Measurements from ENCODE around the gene AGPAT2.
"Not testable (repeated sequence)": the region's sequence is repeated elsewhere in the genome, so short reads cannot be mapped to it uniquely, and the experiment has no call there.

Gene AGPAT2

DNA sequence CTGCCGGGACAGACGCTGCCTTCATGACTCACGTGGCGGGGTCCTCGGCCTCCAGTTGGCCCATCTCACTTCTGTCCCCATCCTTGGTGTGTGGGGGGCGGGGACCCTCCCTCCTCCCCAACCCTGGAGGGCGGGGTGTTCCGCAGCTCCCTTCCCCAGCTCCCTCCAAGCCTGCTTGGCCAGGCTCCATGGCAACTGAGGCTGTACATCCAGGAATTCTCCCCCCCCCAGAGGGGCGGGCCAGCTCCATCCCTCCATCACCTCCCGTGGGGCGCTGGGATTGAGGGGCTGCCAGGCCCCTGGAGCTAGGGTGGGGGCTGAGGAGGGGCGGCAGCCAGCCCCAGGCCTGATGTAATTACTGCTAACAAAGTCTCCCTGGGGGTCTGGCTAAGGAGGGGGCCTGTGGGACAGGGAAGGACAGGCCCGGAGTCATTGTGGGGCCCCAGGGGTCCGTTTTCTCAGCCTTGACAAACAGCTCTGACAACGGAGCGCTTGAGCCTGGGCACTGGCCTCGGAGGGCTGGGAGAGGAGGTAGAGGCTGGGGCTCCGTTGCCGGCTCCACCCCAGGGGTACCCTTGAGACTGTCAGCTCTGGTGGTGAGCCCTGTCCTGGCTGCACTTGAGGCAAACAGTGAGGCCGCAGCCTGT is 33.1 kb upstream of the AGPAT2 start:
- no peak for DNase-seq

DNA sequence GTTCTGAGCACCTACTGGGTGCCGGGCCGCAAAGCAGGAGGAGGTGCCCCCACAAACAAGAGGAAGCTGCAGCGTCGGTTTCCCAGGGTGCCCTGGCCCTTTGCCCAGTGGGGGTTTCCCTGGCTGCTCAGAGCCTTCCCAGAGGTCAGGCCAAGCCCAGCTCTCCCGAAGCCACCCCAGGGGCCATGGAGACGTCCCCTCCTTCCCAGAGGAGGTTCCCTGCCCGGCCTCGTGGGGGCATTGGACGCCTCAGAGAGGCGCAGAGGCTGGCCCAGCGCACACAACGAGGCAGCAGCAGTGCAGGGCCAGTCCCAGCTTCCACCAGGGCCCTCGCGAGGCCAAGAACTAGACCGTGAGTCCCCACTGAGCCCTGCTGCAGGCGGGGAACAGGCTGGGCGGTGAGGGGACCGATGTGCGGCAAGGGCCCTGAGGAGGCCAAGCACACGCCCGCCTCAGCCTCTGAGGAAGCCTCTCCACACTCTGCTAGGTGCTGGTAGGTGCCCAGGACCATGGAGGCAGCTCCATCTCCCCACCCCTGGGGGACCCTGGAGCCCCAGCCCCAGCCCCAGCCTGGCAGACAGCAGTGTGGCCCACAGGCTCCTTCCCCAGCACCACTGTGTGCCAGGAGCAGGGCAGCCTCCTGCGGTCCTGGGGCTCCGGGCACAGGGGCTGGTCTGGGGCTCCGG is 32.1 kb upstream of the AGPAT2 start:
- DNase-seq = no peak

DNA sequence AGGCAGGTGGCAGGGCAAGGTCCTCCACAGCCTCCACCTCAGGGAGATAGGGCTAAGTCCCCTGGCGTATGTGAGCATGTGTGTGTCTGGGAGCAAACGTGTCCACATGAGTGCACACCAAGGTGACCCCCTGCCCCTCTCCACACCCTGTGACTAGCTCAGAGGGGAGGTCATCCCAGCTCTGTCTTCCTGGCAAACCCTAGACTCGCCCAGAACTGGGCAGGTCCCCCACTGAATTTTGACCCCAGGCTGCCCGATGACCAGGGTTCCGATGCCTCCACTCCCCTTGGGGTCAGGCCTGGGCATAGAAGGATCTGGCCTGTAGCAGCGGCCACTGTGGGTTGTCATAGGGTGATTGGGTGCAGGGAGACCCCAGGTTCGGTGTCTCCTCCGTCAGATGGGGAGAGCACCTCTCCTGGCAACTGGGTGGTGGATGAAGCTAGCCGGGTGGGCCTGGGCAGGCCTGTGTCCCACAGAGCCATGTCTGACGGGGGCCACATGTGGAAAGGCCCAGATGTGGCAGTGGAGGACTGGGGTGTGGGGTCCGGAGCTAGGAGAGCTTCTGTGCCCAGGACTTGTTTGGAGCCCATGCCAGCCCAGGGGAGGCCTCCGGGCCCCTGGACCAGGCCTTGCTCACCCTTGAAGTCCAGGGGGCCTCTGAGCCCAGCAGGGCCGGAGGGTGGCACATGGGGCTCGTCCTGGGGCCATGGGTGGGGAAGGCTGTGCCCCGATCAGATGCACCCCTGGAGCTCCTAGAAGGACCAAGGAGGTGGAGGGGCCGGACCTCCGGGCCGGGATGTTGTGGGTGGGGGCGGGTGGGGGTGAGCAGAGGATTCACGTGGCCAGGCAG is 31.3 kb upstream of the AGPAT2 start:
- DNase-seq = no peak

DNA sequence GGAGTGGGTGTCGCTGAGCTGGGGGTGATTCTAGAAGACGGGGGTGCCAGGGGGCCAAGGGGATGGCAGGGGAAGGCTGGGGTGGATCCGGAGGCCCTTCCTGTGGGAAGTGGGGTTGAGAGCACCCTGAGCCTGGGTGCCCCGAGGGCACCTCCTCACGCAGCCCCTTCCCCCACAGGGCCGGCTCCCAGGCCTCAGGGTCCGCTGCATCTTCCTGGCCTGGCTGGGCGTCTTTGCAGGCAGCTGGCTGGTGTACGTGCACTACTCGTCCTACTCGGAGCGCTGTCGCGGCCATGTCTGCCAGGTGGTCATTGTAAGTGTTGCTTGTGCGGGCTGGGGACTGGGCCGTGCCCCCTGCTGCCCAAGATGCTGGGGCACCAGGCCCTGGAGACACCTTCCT is 30.1 kb upstream of the AGPAT2 start:
- no peak for DNase-seq

DNA sequence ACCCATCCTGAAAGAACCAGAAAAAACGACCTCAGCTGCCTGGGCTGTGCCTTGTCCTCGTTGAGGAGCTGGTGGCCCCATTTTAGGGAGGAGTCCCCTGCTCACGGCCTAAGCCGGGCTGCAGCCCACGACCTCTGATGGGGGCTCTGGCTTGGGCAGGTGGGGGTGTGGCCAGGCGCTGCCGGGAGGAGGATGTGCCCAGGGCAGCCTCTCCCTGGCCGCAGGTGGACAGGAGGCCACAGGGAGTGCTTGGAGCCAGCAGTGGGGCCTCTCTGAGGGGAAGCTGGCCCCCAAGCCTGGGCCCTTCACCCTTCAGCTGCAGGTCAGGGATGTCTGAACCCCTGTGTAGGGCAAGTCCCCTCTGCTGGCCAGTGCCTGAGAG is 27.6 kb upstream of the AGPAT2 start:
- DNase-seq = no peak

DNA sequence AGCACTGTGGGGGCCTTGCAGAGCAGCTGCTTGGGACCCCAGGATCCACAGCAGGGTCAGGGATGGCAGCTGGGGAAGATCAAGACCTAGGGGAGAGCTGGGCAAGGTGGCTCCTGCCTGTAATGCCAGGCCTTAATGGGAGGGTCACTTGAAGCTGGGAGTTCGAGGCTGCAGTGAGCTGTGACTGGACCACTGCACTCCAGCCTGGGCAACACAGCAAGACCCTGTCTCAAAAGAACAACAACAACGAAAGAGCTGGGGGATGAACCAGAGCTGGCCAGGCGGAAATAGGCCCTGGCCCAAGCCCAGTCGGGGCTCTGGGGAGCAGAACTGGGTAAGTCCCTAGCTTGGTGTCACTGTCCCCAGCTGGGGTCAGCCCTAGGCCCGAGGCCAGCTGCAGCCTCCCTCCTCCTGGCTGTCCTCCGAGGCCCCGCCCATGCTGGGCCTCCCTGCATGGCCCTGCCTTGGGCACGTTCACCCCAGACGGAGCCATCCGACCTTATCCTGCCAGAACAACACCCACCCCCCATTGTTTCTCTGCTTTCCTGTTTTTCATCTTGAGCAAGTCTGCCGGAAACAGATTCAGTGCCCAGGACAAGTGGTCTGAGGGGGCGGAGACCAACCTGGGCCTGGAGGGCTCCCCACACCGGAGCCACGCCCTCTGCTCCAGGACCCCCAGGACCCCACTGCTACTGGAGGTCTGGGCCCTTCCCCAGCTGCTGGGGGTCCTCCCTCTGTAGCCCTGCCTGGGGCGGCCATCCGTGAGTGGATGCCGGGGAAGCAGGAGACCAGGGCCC is 27.0 kb upstream of the AGPAT2 start:
- no peak for DNase-seq

DNA sequence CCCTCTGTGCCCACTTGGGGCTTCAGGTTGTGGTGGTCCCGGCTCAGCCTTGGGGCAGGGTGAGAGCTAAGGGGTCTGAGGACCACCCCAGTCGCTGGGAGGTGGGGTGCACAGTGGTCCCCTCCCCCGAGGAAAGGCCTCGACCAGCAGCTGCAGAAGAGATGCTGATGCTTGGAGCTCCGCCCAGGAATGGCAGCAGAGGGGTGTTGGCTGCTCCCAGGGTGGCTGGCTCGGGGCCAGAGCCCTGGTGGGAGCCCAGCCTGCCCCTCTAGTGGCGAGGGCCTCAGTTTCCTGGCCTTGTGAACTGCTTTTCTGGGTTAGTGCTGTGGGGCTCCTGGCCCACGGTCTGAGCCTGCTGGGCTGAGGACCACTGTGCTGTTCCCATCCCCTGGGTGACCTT is 26.3 kb upstream of the AGPAT2 start:
- no peak for DNase-seq

DNA sequence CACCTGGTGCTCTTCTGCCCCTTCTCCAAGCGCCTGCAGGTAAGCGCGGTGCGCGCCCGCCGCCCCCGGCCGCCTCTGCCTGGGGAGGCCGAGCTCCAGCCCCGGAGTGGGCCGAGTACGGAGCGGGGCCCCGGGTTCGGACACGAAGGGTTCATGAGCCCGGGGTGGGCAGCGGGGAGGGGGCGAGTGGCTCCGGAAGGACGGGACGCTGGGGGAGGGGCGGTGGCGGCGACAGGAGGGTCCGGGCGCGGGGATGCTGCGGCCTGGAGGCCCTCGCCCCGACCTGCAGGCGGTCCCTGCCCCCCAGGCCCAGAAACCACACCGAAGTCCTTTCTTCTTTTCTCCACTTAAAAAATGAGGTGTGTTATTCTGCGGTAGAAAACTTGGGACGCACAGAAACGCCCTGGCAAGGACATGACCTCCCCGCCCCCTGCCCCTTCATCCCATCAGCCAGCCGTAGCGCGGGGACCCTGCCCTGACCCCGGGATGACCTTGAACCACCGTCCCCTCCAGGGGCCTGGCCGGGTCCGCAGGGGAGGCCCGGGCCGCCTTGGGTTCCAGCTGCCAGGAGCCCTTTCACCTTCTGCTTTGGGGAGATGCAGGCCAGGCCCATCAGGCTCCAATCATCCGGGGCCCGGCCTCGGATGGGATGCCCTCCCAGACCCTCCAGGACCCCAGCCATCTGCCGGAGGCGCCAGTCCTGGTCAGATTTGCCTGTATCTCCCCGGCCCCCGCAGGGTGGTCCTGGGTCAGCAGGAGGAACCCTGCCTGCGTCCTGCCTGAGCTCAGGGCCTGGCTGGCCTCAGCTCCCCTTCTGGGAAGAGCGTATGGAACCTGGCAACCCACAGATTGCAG is 25.7 kb upstream of the AGPAT2 start:
- DNase-seq = no peak

DNA sequence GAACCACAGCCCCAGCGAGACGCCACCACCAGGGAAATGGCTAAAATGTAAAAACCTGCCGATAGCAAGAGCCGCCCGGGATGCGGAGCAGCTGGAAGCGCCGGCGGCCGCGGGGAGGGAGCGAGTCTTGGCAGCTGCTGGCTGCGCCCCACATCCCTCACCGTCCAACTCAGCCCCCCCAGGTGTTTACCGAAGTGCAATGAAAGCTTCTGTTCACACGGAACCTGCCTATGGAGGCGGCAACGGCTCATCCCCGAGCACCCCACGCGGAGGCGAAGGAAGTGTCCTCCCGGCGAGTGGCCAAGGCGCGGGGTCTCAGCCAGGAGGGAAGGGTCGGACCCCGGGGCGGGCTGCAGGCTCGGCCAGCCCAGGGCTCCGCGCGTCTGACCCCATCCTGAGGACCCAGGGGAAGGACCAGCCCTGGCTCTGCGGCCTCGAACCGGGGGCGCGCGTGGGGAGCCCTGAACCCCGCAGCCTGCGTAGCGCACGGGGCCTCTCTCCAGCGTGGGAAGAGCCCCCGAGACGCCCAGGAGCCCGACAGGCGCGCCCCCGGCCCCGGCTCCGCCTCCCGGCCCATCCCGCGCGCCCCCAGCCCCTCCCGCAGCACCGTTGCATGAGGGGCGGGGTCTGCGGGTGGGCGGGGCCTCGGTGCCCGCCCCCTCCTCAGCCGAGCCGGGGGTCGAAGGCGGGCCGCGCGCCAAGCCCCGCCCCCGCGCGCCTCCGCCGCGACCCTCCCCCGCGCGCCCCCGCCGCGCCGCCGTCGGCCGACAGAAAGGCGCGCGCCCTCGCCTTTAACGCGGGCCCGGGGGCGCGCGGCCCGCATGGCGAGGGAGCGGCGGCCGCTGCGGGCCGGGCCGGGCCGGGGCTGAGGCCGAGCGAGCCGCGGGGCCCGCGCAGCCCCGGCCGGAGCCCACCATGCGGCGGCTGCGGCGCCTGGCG is 24.8 kb upstream of the AGPAT2 start, which contains the start of gene DIPK1B:
DIPK1B (plus strand) TSS at position 822 of the 939 bp plus-strand sequence; CDS start at position 916, 94 bp downstream.
- no peak for DNase-seq

DNA sequence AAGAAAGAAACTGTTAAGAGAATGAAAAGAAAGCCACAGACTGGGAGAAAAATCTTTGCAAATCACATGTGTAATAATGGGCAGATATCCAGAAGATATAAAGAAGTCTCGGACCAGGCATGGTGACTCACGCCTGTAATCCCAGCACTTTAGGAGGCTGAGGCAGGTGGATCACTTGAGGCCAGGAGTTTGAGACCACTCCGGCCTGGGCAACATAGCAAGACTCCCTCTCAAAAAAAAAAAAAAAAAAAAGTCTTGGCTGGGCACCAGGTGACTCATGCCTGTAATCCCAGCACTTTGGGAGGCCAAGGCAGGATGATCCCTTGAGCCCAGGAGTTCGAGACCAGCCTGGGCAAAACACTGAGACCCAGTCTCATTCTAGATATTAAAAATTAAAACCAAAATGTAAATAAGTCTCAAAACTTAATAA is 24.0 kb upstream of the AGPAT2 start:
- DNase-seq = not testable (repeated sequence)

DNA sequence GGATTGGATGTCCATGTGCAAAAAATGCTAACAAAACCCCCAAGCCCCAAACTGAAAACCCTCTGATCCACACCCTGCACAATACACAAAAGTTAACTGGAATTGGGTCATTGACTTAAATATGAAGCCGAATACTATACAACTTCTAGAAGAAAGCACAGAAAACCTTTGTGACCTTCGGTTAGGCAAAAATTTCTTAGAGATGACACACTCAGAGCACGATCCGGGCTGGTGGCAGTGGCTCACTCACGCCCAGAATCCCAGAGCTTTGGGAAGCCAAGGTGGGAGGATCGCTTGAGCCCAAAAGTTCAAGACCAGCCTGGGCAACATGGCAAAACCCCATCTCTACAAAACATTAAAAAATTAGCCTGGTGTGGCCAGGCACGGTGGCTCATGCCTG is 23.3 kb upstream of the AGPAT2 start:
- DNase-seq = no peak

DNA sequence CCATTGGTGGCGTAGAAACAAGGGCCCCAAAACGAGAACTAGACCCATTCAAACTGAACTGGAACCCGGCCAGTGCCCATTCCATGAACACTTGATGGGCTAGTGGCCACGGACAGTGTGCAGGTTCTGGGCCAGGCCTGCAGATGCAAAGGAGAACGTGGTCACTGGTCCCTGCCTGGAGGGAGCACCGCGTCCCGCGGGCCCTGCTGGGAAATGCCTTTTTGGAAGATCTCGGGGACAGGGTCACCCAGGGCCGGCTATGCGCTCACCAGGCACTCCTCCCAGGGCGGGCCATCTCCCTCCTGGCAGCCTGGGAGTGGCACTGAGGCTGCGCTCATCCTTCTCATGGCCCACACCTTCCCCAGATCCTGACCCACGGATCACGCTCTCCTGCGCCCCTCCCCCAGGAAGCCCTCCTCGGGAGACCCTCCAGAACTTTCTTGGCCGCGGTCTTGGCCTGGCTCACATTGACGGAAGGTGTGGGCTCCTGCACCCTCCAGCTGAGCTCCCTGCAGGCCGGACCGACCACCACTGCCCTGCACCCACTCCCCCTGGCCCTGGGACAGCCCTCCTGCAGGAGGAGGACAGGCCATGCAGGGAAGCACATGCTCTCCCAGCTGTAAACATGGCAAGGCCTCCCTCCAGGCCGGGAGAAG is 22.3 kb upstream of the AGPAT2 start:
- no peak for DNase-seq

DNA sequence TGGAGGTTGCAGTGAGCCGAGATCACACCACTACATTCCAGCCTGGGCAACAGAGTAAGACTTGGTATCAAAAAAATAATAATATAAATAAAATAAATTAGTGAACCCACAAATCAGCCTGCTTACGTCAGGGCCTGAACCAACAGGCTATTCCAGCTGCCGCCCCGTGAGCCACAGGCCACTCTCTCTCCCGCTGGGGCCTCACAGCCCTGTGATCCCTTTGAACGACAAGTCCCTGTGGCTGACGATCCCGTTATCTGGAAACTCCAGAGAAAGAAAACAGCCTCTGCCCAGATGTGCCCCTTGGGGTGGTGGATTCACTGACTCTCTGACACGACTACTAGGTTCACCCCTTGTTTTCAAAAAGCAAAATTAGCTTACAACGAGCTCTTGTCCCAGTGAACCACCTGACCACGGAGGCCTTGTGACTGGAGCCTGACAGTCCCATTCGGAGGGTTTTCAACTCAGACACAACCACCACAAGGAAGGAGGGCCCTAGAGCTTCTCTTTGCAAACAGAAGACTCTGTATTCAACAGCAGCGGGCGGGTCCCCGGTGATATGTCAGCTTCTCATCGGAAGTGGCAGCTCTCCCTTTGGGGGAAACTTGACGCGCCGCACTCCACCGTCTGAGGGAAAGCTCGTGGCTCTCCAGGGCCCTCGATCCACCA is 20.7 kb upstream of the AGPAT2 start:
- no peak for DNase-seq

DNA sequence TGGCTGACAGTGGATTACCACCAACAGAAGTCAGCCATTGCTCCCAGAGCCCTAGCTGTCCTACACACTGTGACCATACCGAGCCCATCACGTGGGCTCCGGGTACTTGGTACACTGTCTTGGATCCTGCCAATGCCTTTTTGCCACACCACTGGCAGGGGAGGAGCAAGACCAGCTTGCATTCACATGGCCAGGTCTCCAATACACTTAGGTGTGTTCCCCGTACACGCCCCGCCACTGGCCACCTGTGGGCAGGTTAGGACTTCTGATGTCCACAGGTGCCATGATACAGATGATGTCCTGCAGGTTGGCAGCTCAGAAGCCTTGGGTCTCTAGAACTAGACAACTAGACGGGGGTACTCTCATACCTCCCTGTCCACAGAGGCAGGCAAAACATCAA is 19.8 kb upstream of the AGPAT2 start:
- DNase-seq = no peak

DNA sequence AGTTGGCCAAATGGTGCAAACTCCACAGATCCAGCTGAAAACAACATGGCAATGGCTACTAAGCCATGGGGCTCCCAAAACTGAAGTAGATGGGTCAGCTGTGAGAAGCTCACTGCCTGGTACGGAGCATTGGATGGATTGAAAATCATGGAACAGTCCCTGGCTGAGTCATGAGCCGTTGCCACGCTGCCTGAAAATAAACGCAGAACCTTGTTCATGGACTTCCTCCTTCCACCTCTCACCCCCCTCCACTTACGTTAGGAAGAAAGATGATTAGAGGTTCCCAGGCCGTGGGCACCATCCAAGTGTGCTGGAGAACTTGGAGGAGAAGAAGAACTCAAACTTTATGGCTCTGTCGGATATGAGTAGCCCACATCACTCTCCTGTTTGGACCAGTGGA is 18.3 kb upstream of the AGPAT2 start:
- DNase-seq = no peak

DNA sequence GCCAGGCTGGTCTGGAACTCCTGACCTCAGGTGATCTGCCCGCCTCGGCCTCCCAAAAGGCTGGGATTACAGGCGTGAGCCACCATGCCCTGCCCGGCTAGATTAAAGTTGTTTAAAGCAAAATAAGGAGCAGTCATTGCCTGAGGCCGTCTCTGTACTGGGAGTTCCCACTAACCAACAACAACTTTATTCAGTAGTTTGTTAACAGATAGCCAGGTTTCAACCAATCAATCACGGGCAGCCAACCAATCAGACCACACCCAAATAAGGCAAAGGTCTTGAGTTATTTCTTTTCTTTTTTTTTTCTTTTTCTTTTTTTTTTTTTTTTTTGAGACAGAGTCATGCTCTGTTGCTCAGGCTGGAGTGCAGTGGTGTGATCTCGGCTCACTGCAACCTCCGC is 17.5 kb upstream of the AGPAT2 start:
- not testable (repeated sequence) for DNase-seq

DNA sequence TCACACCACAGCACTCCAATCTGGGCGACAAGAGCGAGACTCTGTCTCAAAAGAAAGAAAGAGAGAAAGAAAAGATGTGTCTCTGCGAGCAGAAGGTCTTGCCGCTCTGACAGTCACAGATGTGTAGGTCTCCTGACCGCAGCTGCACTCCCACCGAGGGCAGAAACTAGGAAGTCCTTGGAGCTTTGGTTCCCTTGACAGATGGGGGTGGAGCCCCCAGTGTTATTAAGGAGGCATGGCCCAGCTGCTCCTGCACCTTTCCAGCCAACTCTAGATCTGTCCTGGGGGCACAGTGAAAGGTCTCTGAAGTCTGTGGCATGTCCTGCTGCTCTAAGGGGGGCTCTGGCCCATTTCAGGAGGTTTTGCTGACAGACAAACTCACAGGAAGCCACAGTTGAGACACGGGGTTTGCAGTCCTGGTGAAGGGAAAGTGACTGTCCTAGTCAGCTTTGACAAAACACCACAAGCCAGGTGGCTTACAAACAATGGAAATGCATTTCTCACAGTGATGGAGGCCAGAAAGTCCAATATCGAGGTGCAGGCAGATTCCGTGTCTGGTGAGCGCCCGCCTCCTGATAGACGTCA is 16.1 kb upstream of the AGPAT2 start:
- no peak for DNase-seq

DNA sequence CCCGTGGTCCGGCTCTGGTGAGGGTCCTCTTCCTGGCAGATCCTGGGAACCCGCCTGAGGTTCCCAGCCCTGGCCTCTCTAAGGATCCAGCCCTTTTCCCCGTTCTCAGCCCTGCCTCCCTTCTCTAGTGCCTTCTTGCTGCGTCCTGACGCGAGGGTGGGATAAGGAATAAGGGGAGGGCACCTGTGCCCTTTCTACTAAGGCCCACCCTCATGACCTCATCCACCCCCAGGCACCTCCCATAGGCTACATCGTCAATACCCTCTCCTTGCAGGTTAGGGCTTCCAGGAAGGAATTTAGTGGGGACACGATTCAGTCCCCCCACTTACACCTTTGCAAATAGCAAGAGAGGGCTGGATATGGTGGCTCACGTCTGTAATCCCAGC is 14.4 kb upstream of the AGPAT2 start:
- no peak for DNase-seq

DNA sequence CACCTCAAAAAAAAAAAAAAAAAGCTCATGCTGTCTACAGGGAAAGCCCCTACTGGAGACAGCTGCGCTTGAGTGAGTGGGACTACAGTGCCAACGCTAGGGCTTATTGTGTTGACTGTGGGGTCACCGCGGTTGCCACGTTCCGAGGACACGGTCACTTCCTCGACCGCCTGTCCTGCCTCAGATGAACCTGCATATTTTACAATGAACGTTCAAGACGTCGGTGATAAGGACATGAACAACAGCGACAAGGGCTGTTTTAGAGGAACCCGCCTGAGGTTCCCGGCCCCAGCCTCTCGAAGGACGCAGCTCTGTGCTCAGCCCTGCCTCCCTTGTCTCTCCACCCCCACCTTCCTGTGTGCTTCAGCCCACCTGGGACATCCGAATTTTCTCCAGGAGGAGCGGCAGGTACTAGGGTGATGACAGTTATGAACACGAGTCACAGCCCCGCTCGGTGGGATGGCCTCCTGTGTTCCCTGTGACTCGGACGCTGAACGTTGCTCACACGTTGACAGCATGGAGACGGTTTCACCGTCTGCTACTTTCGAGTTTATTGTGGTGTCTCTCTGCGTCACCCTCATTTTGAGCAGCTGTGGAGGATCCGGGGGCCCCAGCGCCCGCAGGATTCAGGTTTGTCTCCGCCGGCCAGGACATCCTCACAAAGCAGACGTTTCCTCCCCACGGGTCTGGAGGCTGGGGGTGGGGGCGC is 13.9 kb upstream of the AGPAT2 start:
- peak; percentile 49 for DNase-seq

Data from activated CD4-positive, alpha-beta T cell treated with anti-CD3 and anti-CD28 coated beads, Interleukin-2, amount 50 U/mL, for 1 hour (primary cell).